SU-DHL-6 (cell line): ENCODE data around the gene AGPAT4.

Source experiments
- H2AFZ ChIP-seq: fragments of 200-600 bp; sonication (generic); 2 replicates; pipeline ENCODE4 v1.6.1; 2014; ENCODE audit warnings: low read depth, mild to moderate bottlenecking, moderate library complexity, mixed read lengths, antibody characterized with exemption, low read length; ENCODE audit not compliant: severe bottlenecking
- H3F3A ChIP-seq: fragments of 200-600 bp; shearing (Covaris generic); 2 replicates; pipeline ENCODE4 v1.6.0; 2016; ENCODE audit warnings: antibody characterized with exemption, mild to moderate bottlenecking; ENCODE audit not compliant: insufficient read depth
- H3K27ac ChIP-seq: fragments of 200-600 bp; sonication (generic); 2 replicates; pipeline ENCODE4 v1.5.1; 2016; ENCODE audit warnings: low read depth, mild to moderate bottlenecking, low read length, moderate library complexity, mixed read lengths
- H3K27me3 ChIP-seq: fragments of 200-600 bp; sonication (generic), shearing (Covaris generic); 2 replicates; pipeline ENCODE4 v1.6.0; 2014; ENCODE audit warnings: mild to moderate bottlenecking, low read length
- H3K36me3 ChIP-seq: fragments of 200-600 bp; sonication (generic); 2 replicates; pipeline ENCODE4 v1.6.1; 2014; ENCODE audit warnings: mild to moderate bottlenecking, low read length, mixed read lengths
- H3K4me2 ChIP-seq: fragments of 300-600, 200-600 bp; shearing (Covaris generic), sonication (generic); 2 replicates; pipeline ENCODE4 v1.6.0; 2014; ENCODE audit warnings: low read length, low read depth, mild to moderate bottlenecking; ENCODE audit not compliant: poor library complexity, severe bottlenecking
- H3K4me3 ChIP-seq: fragments of 200-600 bp; sonication (generic); 2 replicates; pipeline ENCODE4 v1.5.1; 2014; ENCODE audit warnings: antibody characterized with exemption, low read length, mild to moderate bottlenecking, mixed read lengths; ENCODE audit not compliant: insufficient read depth, poor library complexity, severe bottlenecking
- H3K79me2 ChIP-seq: fragments of 200-600 bp; sonication (generic); 2 replicates; pipeline ENCODE4 v1.6.1; 2014; ENCODE audit warnings: mild to moderate bottlenecking, low read length, moderate library complexity; ENCODE audit not compliant: insufficient read depth
- H3K9ac ChIP-seq: fragments of 200-600 bp; sonication (generic); 2 replicates; pipeline ENCODE4 v1.7.0; 2014; ENCODE audit warnings: mild to moderate bottlenecking, low read length
- H3K9me2 ChIP-seq: fragments of 200-600 bp; sonication (generic); replicated peaks from 2 replicates; pipeline ENCODE4 v1.6.1; 2014; ENCODE audit warnings: low read length; ENCODE audit not compliant: insufficient read depth
- H3K9me3 ChIP-seq: fragments of 200-600 bp; sonication (generic); 2 replicates; pipeline ENCODE4 v1.6.1; 2014; ENCODE audit warnings: low read length, mixed read lengths; ENCODE audit not compliant: insufficient read depth
- H4K20me1 ChIP-seq: fragments of 200-600 bp; sonication (generic); 2 replicates; pipeline ENCODE4 v1.6.1; 2014; ENCODE audit warnings: low read depth, mild to moderate bottlenecking, antibody characterized with exemption, low read length, moderate library complexity, mixed read lengths
- CTCF ChIP-seq: fragments of 200-600 bp; sonication (generic); IDR thresholded peaks from one replicate; pipeline ENCODE4 v1.5.1; 2017; ENCODE audit warnings: antibody characterized with exemption, mild to moderate bottlenecking, low read length, moderate library complexity; ENCODE audit not compliant: insufficient read depth, poor library complexity, severe bottlenecking
- EZH2phosphoT487 ChIP-seq: fragments of 200-600 bp; sonication (generic), shearing (Covaris generic); conservative IDR thresholded peaks from 2 replicates; pipeline ENCODE4 v1.6.1; 2018; ENCODE audit warnings: mild to moderate bottlenecking, antibody characterized with exemption, low read length, moderate library complexity, mixed read lengths

Gene AGPAT4

DNA sequence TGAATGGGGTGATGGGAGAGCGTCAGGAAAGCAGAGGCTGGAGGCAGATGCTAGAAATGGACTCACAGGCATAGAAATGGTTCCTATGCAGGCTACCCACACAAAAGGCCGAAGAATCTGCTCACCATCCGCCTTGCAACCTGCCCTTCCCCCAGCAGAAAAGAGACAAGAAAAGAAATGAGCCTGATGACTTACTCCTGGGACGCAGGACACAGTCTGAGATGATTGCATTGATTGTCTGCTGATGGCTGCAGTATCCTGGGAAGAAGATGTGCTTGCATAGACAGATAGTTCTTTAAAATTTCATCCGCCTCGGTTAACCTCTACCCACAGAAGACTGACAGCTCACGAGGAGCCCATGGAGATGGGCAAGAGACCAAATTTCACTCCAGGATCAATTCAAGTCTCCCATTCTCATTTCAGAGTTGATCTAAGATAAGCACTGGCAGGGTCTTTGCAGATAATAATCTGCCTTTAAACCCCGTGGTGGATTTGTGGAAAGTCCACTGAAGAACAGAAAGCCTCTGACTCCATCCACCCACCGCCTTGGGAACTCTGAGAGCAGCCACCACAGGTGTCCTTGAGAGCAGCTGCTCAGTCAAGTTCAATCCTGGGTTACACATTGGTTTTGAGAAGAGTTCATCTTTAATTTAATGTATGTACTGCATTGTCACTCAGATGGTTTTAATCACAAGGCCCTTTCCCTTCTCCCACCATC, 7.2 kb downstream of the AGPAT4 start:
- H4K20me1 ChIP-seq, result no peaks in the 10 kb centered on the region
- H3K4me3 ChIP-seq, result no peak overlapping the region
- H2AFZ ChIP-seq, result no peak overlapping the region
- TF ChIP-seq CTCF (no peak), EZH2phosphoT487 (no peak)
- H3K27ac ChIP-seq, result no peak overlapping the region
- H3K27me3 ChIP-seq, result no peaks in the 10 kb centered on the region
- no peaks in the 10 kb centered on the region for H3F3A ChIP-seq
- H3K9ac ChIP-seq, result no peak overlapping the region
- H3K4me2 ChIP-seq, result no peak overlapping the region
- H3K79me2 ChIP-seq, result no peaks in the 10 kb centered on the region
- no peaks in the 10 kb centered on the region for H3K36me3 ChIP-seq
- H3K9me3 ChIP-seq, result no peaks in the 10 kb centered on the region
- no peaks in the 10 kb centered on the region for H3K9me2 ChIP-seq

GRCh38 chr6:161265975-161266374, 7.9 kb downstream of the AGPAT4 start:
- Histone ChIP-seq H3K9me2 (no peaks in the 10 kb centered on the region), H3K27me3 (no peaks in the 10 kb centered on the region), H3K27ac (no peak overlapping the region), H3K36me3 (no peaks in the 10 kb centered on the region), H3K9ac (no peak overlapping the region), H3F3A (no peaks in the 10 kb centered on the region), H3K4me2 (no peak overlapping the region), H3K4me3 (no peak overlapping the region), H4K20me1 (no peaks in the 10 kb centered on the region), H3K79me2 (no peaks in the 10 kb centered on the region), H2AFZ (no peak overlapping the region), H3K9me3 (no peaks in the 10 kb centered on the region)
- TF ChIP-seq EZH2phosphoT487 (no peak), CTCF (no peak)

GRCh38 chr6:161265554-161265953, 8.3 kb downstream of the AGPAT4 start:
- Histone ChIP-seq H2AFZ (no peak overlapping the region), H3K9me2 (no peaks in the 10 kb centered on the region), H3K27me3 (no peaks in the 10 kb centered on the region), H3K9me3 (no peaks in the 10 kb centered on the region), H3K4me3 (no peak overlapping the region), H3F3A (no peaks in the 10 kb centered on the region), H3K9ac (no peak overlapping the region), H3K36me3 (no peaks in the 10 kb centered on the region), H3K4me2 (no peak overlapping the region), H4K20me1 (no peaks in the 10 kb centered on the region), H3K27ac (no peak overlapping the region), H3K79me2 (no peaks in the 10 kb centered on the region)
- TF ChIP-seq EZH2phosphoT487 (no peak), CTCF (no peak)
